ENCODE measurements around the gene FMNL2. TPM values are rescaled to one million over a fixed set of nuclear protein-coding genes. Genes with fewer than 3 reads are reported as not detected.
"Not testable (repeated sequence)": the region's sequence is repeated elsewhere in the genome, so short reads cannot be mapped to it uniquely, and the experiment has no call there.

FMNL2 gene
- total RNA-seq, 3 donors from 2014 or later = 11.5 to 25.4 (median 12.0) TPM

DNA sequence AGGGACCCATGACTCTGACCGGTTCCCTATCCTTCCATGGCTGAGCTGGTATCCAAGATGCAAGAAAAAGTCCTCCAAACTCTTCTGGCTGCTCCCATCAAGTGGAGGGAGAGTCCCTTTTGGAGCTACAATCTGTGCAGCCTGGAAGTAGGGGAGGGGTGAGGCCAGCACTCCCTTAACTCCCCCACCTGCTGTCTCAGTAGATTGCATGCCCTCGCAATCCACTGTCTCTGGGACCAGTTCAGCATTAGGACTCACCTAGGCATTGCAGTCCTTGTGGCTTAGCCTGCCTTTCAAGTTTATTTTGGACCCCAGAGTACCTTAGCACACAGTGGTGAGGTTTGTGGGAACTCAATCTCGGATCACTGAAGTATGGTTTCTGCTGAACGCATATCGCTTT lies 14.2 kb upstream of the FMNL2 start:
- H3K9me3 ChIP-seq = no peaks in the 10 kb centered on the region
- TF ChIP-seq, protein P1, sequence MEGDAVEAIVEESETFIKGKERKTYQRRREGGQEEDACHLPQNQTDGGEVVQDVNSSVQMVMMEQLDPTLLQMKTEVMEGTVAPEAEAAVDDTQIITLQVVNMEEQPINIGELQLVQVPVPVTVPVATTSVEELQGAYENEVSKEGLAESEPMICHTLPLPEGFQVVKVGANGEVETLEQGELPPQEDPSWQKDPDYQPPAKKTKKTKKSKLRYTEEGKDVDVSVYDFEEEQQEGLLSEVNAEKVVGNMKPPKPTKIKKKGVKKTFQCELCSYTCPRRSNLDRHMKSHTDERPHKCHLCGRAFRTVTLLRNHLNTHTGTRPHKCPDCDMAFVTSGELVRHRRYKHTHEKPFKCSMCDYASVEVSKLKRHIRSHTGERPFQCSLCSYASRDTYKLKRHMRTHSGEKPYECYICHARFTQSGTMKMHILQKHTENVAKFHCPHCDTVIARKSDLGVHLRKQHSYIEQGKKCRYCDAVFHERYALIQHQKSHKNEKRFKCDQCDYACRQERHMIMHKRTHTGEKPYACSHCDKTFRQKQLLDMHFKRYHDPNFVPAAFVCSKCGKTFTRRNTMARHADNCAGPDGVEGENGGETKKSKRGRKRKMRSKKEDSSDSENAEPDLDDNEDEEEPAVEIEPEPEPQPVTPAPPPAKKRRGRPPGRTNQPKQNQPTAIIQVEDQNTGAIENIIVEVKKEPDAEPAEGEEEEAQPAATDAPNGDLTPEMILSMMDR (IDR thresholded peaks at IDR 0.05) = no peak
- no peak overlapping the region for H3K4me3 ChIP-seq
- ATAC-seq = no peak
- H3K4me1 ChIP-seq (ENCODE audit: low read depth) = no peaks in the 10 kb centered on the region
- no peak for DNase-seq
- no peaks in the 10 kb centered on the region for H3K36me3 ChIP-seq (ENCODE audit: low read depth)
- intact Hi-C loops (cut with DNase I, micrococcal nuclease) = no loop called here

DNA sequence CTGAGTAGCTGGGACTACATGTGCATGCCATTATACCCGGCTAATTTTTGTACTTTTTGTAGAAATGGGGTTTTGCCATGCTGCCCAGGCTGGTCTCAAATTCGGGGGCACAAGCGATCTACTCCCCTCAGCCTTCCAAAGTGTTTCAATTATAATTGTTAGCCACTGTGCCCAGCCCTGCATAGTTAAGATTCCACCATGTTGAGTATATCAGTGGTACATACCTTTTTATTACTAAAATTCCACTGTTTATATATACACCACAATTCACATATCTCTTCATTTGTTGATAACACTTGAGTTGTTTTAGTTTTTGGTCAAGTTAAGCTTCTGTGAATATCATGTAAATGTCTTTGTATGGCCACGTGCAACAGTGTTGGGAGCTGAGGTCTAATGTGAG lies 12.8 kb upstream of the FMNL2 start:
- H3K9me3 ChIP-seq = no peaks in the 10 kb centered on the region
- TF ChIP-seq, protein P1 (IDR thresholded peaks at IDR 0.05) = no peak
- no peaks in the 10 kb centered on the region for H3K4me1 ChIP-seq (ENCODE audit: low read depth)
- DNase-seq (no peak), ATAC-seq (no peak)
- no peak overlapping the region for H3K4me3 ChIP-seq
- no peaks in the 10 kb centered on the region for H3K36me3 ChIP-seq (ENCODE audit: low read depth)
- intact Hi-C loops (cut with DNase I, micrococcal nuclease) = no loop called here

DNA sequence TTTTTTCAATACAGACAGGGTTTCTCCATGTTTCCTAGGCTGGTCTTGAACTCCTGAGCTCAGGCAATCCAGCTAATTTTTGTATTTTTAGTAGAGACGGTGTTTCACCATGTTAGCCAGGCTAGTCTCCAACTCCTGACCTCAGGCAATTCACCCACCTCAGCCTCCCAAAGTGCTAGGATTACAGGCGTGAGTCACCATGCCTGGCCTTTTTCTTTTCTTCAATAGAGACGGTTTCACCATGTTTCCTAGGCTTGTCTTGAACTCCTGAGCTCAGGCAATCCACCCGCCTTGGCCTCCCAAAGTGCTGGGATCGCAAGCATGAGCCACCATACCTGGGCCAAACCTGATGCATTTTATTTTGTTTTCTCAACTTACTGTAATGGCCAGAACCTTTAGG lies 9.8 kb upstream of the FMNL2 start:
- intact Hi-C loops (cut with DNase I, micrococcal nuclease); H3K9me3 ChIP-seq; H3K4me3 ChIP-seq; H3K4me1 ChIP-seq (ENCODE audit: low read depth); ATAC-seq; H3K36me3 ChIP-seq (ENCODE audit: low read depth); DNase-seq: not testable (repeated sequence)

DNA sequence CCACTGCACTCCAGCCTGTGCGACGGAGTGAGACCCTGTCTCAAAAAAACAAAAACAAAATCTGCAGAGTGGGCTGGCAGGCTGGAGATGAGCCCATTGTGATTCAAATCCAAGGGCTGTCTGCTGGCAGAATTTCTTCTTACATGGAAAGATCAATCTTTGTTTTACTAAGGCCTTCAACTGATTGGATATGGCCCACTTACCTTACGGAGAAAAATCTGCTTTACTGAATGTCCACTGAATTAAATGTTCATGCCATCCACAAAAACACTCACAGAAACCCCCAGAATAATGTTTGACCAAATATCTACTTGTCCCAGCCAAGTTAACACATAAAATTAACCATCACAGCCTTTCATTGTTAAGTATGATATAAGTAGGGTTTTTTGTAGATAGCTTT lies 8.3 kb upstream of the FMNL2 start:
- no peaks in the 10 kb centered on the region for H3K9me3 ChIP-seq
- no peaks in the 10 kb centered on the region for H3K4me1 ChIP-seq (ENCODE audit: low read depth)
- intact Hi-C loops (cut with DNase I, micrococcal nuclease) = no loop called here
- no peak for DNase-seq
- no peaks in the 10 kb centered on the region for H3K36me3 ChIP-seq (ENCODE audit: low read depth)
- no peak overlapping the region for H3K4me3 ChIP-seq
- ATAC-seq = no peak
- TF ChIP-seq, protein P1 (IDR thresholded peaks at IDR 0.05) = no peak

DNA sequence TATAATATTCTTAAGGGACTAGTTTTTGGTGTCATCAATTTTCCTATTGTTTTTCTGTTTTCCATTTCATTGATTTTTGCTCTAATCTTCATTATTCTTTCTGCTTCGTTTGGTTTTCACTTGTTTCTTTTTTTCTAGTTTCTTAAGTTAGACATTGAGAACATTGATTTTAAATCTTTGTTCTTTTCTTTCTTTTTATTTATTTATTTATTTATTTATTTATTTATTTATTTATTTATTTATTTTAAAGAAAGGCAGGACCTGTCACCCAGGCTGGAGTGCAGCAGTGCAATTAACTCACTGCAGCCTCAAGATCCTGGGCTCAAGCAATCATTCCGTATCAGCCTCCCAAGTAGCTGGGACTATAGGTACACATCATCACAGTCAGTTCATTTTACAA lies 7.0 kb upstream of the FMNL2 start:
- Histone ChIP-seq H3K4me3 (no peak overlapping the region), H3K36me3 (ENCODE audit: low read depth) (no peaks in the 10 kb centered on the region), H3K9me3 (no peaks in the 10 kb centered on the region), H3K4me1 (ENCODE audit: low read depth) (no peaks in the 10 kb centered on the region)
- DNase-seq = no peak
- no peak for ATAC-seq
- intact Hi-C loops (cut with DNase I, micrococcal nuclease) = no loop called here
- TF ChIP-seq, protein P1 (IDR thresholded peaks at IDR 0.05) = no peak

DNA sequence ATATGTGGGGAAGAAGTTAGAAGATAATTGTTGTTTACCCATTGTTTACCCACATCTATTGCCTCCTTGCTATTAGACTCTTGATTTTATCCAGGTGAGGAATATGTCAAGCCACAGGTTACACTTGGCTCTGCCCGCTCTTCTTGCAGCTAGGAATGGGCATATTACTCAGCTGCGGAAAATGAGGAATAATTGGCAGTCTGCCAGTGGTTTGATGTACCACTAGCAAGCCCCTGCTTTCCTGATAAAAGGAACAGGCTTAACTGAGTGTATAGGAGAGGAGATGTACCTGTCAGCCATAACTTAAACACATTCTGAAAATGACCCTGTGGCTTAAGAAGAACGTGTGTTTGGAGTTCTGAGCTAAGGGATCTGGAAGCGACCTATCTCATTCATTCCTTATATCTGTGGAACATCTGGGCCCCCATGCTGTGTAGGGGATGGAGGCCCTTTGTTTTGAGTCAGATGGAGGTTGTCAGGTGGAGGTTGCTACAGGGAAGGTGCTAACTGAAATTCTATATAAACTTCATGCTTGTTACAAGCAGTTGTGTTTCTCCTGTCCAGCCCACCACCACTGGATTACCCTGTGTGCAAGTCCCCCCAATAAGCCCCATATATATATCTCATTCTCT lies 4.6 kb upstream of the FMNL2 start:
- ATAC-seq = no peak
- intact Hi-C loops (cut with DNase I, micrococcal nuclease) = loop anchor here in 1 of 2 donors (10.0 kb wide), 1 partner anchor 304 kb away; no protein-coding TSS in a partner anchor
- H3K9me3 ChIP-seq = no peaks in the 10 kb centered on the region
- H3K4me1 ChIP-seq (ENCODE audit: low read depth) = no peaks in the 10 kb centered on the region
- DNase-seq = no peak
- no peak overlapping the region for H3K4me3 ChIP-seq
- TF ChIP-seq, protein P1 (IDR thresholded peaks at IDR 0.05) = no peak
- no peaks in the 10 kb centered on the region for H3K36me3 ChIP-seq (ENCODE audit: low read depth)
